Head of caudate nucleus (tissue), 42 donors: ENCODE data around the gene WNT3.

ENCODE experiments used
- DNase-seq, 42 donors: peaks; one replicate each; pipeline versions ENCODE4 v3.0.0 to v3.0.0-alpha.2; 2020 to 2021; ENCODE audit warnings: mixed read lengths in 7 of 42
- intact Hi-C: fragments of 100-400 bp; cut with DNase I; formaldehyde crosslinking; loops from one replicate; pipeline ENCODE4 v1.15.0; 2022

The WNT3 gene, protein sequence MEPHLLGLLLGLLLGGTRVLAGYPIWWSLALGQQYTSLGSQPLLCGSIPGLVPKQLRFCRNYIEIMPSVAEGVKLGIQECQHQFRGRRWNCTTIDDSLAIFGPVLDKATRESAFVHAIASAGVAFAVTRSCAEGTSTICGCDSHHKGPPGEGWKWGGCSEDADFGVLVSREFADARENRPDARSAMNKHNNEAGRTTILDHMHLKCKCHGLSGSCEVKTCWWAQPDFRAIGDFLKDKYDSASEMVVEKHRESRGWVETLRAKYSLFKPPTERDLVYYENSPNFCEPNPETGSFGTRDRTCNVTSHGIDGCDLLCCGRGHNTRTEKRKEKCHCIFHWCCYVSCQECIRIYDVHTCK

DNA sequence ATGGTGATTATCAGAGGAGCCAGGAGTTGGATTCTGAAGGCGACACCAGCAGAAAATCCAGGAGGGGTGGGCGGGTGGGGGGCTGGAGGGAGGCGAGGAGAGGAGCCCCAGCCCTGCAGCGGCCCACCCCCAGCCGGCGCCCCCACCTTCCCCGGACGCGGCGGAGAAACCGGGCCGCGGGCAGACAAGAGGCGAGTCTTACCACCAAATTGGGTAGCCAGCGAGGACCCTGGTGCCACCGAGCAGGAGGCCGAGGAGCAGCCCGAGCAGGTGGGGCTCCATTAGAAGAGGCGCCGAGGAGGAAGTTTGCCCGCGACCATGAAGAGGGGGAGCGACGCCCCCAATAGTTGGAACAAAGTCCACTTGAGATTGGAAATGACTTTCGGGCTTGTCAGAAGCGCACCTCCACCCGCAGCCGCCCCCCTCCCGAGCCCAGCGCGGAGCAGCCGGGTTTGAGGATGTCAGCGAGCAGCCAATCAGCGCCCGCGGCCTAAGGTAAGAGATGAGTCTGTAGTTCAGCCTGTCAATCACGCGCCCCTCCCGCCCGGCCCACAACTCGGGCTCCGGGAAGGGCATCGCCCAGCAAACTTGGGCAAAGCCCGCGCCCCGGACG is at the start of gene WNT3:
TSS of gene WNT3 (minus strand) at position 377 of the 613 bp plus-strand sequence. CDS start at position 282, 95 bp downstream.
- intact Hi-C loops: no loop called here
- DNase-seq: peak in 41 of 42 donors; percentile 27 to 85 (median 64)

DNA sequence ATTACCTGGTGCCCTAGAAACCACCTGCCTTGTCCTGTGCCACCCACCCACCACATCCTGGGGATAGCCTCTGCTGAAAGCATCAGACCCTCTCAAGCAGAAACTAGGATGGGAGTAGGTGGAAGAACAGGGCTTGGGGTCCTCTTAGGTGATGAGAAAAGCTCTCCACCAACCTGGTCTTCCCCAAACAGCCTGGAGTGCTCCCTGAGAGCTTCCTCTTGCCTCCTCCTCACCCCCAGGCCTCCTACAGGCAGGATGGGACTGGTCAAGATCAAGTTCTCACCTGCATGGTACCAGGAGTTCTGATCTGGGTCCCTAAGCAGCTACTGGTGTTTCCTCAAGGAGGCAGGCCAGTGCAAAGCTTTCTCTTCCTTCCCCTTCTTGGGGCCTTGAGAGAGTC is 48.3 kb upstream of the WNT3 start:
- intact Hi-C loops: no loop called here
- DNase-seq: no peak

DNA sequence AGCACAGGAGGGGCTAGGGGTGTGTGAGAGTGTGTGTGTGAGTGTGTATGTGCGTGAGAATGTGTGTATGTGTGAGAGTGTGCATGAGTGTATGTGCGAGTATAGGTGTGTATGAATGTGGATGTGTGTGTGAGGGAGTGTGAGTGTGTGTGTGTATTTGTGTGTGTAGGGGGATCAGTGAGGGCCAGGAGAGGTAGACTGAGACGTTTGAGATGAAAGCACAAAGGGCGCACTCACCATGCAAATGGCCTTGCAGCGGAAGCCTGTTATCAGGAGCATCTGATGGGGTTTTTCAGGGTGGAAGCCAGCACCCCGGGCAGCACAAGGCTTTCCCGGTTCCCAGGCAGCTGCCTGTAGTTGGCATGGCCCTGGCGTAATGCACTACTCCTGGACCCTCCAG is 47.8 kb upstream of the WNT3 start:
- no peak for DNase-seq
- intact Hi-C loops: no loop called here

DNA sequence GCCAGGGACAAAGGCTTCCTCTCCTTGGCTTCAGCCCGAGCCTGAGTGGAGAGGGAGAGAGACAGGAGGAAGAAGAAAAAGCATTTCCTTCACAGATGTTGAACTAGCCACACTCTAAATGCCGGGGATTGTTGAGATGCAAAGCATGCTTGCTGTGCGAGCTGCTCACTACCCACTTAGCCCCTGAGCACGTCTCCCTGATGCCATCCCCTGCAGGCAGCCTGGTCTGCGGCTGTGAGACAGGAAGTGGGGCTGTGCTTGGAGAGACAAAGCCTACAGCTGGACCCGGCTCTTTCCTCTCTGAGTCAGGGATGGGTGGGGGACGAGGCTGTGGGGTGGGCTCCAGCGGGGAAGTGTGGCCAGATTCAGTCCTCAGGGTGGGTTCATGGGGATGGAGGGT is 46.6 kb upstream of the WNT3 start:
- intact Hi-C loops: no loop called here
- no peak for DNase-seq

DNA sequence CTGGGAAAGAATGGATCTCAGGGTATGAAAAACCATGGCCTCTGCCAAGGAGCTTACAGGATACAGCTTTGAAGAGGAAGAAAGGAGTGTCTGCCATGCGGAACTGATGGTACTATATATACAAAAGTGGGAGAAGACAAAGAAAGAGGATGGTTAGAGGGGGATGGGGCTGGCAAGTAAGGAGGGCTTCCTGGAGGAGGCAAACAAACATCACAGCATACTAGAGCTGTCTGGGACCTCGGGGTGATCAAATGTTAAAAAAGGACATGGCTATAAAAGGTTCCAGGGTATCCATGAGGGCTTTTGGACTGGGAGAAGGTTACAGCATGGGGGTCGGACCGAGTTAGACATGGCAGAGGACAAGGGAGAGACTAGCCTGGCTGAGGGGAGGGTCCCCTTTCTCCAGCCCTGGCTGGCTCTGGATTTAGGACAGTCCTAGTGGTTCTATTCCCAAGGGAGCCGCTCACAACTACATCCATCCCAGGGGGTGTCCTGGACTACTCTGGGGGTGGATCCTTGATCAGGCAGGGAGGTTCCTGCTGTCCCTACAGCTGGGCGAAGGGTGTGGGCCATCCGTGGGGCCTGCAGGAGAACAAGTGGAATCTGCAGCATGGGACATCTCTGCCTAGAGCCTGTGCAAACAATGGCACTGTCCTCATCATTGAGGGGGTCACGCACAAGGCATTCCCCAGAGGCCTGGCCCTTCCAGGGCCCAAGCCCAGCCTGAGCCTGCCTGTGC is 45.1 kb upstream of the WNT3 start:
- intact Hi-C loops: no loop called here
- no peak for DNase-seq

DNA sequence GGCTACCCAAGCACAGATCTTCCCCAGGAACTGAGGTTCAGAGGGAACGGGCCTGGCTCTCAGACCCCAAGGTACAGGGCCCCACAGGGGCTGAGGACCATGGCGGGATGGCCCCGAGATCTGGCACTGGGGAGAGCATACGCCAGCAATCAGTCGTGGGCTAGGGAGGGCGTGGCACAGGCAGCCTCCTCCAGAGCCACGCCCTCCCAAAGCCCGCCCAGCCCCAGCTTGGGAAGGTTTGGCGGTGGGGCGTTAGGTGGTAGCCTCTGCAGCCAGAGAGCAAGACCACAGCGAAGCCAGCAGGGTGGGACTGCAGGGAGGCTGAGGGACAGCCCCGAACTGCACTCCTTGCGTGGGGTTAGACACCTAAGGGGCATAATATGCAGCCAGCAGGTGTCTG is 44.5 kb upstream of the WNT3 start:
- no peak for DNase-seq
- intact Hi-C loops: no loop called here

DNA sequence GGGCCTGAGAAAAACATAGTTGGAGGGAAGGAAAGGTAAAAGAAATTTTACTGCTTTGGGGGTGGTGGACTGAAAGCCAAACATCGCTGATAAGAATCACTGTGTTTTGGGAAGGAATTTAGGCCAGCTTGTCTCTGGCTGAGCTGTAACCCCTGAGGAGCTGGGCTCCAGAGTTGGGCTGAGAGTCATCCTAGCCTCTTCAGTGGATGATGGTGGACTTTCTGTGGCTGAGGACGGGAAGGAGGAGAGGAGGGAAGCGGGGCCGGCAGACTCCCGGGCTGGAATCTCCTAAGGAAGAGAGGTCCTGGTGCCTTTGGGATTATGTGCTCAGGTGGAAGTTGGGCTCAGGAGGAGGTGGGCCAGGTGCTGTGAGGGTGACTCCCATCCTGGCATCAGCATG is 41.5 kb upstream of the WNT3 start:
- intact Hi-C loops: no loop called here
- no peak for DNase-seq

DNA sequence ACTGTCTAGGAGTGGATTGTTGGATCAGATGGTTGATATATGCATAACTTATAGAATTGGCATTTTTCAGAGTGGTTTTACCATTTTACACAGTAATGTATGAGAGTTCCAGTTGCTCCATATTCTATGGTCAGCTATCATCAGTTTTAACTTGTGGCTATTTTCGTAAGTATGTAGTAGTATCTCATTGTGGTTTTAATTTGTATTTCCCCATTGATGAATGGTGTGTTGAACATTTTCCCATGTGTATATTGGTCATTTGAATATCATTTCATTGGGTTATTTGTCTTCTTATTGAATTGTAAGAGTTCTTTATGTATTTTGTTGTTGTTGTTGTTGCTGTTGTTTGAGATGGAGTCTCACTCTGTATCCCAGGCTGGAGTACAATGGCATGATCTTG is 39.1 kb upstream of the WNT3 start:
- intact Hi-C loops: no loop called here

DNA sequence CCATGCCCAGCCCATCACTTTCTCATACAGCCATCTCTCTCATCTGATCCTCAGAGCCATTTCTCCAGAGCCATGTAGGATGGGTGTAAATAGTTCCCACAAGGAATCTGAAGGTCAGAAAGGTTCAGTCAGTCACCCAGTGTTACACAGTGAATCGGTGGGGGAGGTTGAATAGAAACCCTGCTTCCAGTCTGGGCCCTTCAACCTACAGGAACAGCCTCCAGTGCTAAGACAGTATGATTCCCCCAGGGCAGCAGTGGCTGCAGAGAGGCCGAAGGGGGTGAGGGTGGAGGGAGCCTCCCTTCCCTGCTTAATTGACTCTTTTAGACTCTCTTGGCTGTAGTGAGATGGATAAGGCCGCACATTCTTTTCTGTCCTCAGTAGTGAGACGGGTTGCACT is 36.5 kb upstream of the WNT3 start:
- no peak for DNase-seq
- intact Hi-C loops: no loop called here

More for the DNA sequence above, 39.1 kb upstream of the WNT3 start:
- no peak for DNase-seq

DNA sequence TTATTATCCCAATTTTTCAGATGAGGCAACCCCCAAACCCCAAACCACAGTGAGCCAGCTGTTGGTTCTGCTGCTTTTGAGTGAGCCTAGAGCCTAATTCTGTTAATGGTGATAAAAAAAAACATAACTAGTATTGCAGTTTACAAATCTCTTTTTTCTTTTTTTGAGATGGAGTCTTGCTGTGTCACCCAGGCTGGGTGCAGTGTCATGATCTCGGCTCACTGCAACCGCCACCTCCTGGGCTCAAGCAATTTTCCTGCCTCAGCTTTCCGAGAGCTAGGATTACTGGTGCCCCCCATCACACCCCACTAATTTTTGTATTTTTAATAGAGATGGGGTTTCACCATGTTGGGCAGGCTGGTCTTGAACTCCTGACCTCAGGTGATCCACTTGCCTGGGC is 36.0 kb upstream of the WNT3 start:
- intact Hi-C loops: no loop called here
- DNase-seq: no peak

DNA sequence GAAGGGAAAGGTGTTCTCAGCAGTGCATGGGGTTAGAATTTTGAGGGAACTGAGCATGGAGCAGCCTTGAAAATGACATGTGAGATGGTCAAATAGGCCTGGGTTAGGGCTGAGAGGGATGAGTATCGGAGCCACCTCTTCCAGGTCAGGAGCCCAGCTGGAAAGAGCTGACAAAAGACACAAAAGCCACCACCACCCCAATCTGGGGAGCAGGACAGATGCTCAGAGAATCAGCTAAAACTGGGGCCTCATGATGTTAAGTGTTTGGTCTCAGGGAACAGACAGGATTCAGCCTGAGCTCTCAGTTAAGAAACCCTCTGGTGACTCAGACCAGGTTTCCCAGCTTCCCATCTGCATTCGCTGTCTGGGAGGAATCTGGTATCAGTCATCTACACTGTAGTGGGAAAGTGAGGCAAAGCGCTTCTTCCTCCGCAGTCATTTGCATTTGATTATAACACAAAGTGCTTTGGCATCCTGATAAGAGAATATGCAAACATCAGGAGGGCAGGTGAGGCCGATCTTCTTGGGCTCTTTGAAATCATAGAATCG is 35.5 kb upstream of the WNT3 start:
- intact Hi-C loops: no loop called here
- peak in 21 of 42 donors; percentile 16 to 72 (median 39) for DNase-seq

DNA sequence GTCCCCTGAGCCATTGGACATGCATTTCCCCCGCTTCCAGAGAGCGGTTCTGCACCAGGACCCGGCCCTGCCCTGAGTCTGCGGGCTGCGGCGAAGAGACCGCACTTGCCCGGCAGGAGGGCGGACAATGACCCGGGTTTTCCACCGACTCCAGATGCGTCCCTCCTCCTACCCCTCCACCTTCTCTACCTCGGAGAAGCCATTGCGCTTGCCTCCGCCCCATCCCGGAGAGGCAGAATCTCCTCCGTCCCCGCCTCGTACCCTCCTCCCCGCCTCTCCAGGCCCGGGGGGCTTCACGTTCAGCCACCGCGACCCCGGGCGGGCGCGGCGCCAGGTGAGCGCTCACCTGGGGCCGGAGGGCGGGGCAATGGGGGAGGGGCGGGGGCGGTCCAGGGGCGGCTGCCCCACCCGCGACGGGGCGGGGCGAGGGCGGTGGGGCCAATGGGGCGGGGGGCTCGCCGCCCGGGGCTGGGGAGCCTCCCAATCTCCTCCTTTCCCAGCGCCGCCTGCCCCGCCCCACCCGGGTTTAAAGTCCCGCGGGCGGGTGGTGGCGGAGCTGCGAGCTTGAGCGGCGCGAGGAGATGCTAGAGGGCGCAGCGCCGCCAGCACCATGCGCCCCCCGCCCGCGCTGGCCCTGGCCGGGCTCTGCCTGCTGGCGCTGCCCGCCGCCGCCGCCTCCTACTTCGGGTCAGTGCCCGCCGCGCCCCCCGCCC is 32.7 kb upstream of the WNT3 start, which contains the start of gene WNT9B:
TSS of gene WNT9B (plus strand) at position 555 of the 713 bp plus-strand sequence. CDS start at position 611, 56 bp downstream.
- peak in 19 of 42 donors; percentile 13 to 57 (median 37) for DNase-seq
- intact Hi-C loops: no loop called here

DNA sequence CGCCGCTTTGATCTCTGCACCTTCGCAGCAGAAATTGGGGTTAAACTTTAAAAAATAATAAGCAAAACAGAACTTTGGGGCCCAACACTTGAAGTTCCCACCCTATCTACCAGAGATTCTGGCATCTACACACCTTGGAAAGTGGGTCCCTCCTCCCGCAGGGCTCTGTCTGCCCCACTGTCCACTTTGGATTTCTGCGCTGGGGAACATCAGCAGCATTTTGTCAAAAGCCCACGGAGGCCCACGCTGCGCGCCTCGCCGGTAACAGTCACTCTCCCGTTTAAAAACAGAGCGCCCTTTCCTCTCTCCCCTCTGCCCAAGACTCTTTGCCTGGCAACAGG is 32.2 kb upstream of the WNT3 start:
- DNase-seq: no peak
- intact Hi-C loops: no loop called here

DNA sequence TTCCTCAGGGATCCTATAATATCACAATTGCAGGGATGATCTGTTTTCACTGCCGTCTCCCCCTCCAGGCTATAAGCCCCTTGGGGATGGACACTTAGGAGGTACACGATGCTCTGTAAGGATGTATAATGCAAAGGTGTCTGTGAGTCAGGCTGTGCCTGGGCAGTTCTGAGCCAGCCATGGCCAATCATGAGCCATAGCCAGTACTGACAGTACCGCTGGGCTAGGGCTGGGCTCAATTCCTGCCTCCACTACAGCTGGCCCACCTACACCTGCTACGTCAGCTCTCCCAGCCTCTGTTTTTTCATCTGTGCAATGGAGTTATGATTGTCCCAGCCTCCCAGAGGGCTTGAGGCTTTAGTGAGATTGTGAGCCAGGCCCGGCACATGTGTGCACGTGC is 30.0 kb upstream of the WNT3 start:
- DNase-seq: no peak
- intact Hi-C loops: loop anchor here (10.0 kb wide), 1 partner anchor 86 kb away; no protein-coding TSS in a partner anchor

DNA sequence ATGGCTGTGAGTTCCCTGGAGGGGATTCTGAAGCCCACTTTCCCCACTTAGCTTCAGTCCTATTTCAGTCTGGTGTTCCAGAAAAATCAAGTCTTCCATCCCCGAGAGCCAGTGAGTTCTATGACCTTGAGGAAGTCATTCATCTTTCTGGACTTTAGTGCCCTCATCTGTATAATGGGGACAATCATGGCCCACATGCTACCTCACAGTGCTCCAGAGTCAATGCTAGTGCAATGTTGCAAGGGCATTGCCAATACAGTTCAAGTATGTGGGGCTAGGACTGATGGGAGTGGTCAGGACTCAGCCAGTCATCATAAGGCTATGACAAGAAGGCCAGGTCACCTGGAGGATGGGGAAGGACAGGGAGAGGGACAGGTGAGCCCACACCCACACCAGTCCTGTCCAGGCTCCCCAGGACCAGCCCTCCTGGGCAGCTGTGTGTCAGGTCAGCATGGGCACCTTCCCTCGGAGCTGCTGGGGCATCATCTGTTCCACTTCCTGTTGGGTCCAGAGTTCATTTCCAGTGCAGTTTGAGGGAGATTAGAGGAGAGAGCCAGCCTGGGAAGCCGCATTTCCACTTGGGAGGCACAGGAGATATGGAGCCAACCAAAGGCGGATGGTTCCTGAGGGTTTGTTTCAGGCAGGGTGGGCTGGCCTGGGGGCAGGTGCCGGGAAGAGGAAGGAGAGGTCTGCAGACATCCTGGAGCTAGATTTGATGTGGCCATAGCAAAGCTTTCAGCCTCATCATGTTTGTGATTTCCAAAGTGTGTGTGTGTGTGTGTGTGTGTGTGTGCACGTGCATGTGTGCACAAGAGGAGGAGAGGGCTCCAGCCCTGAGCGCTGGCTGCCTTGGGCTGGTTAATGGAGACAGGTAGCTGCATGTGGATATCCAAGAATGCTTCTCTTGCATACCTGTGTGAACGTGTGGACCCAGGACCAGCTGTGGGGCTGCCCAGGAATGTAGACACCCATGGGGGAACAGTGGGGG is 29.0 kb upstream of the WNT3 start:
- intact Hi-C loops: loop anchor here (10.0 kb wide), 1 partner anchor 87 kb away; no protein-coding TSS in a partner anchor
- no peak for DNase-seq

DNA sequence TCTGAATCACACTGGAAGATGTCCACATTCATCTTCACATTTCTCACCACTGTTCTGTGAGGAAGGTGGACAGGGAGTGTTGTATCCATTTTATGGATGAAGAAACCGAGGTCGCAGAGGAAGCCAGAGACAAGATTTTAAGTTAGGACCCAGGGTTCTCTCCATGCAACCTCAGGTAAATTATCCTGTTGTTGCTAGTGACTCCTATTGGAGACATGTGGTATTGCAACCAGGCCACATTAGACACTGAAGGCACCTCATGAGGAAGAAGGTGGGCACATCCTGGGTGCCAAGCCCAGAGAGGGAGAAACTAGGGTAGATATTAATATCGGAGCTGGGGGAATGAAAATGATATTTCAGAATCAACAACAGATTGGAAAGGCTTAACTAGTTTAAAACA is 24.3 kb upstream of the WNT3 start:
- DNase-seq: no peak
- intact Hi-C loops: loop anchor here (10.0 kb wide), 1 partner anchor 92 kb away; no protein-coding TSS in a partner anchor

DNA sequence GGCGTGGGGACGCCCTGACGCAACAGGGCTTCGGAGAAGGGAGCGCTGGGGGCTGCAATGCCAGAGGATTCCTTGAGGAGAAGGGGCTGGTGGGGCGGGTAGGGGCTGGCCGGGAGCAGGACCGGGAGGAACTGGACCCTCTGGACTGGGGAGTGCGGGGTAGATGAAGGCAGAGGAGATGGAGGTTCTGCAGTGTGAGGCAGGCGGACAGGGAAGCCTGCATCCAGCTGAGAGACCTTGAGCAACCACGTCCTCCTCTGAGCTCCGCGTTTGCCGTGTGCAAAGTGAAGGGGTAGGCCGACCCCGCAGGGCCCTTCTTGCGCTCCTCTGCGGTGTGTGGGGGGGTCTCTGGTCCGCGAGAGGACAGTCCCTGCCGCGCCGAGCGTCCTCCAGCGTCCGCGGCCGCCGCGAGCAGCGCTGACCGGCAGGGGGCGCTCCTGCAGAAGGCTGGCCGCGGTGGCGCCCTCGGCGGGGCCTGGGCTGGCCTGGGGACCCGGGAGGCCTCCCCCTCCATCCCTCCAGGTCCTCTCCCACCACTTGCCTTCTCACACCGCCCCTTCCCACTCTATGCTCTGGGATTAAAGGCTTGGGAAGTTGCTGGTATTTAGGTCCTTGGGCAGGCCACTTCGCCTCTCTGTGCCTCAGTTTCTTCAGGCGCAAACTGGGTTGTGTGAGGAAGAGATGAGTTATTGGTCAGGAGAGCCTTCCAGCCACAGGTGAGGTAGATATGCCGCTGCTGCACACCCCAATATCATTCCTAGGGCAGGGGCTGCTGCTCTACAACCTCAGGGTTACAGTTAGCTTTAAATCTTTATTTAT is 23.3 kb upstream of the WNT3 start:
- intact Hi-C loops: loop anchor here (10.0 kb wide), 1 partner anchor 93 kb away; no protein-coding TSS in a partner anchor
- DNase-seq: peak in 10 of 42 donors; percentile 12 to 63 (median 33)
